HepG2 (cell line): ENCODE results near the gene FOLR1. TPM values are rescaled to one million over a fixed set of nuclear protein-coding genes. Genes with fewer than 3 reads are reported as not detected.

Source experiments
- ATAC-seq: fragments of 200-7000 bp; cut with Tn5 transposase; 3 replicates; pipeline ENCODE4 v1.9.1; 2020; ENCODE audit warnings: mild to moderate bottlenecking, moderate library complexity
- BruUV-seq: library from RNA; stranded (reverse); fragments of 400-500 nt; replicated peaks from 2 replicates; lab custom pipeline; 2021; lab: Mats Ljungman, UMichigan
- CTCF ChIA-PET: fragments of 300-600 bp; formaldehyde crosslinking; extraction: SDS; loops from one replicate; lab custom pipeline; 2021; ENCODE audit warnings: low total read pairs, inconsistent platforms, low intra/inter-chr PET ratio; lab: Yijun Ruan, JAX
- POLR2A ChIA-PET: fragments of 350-600 bp; sonication (Branson Sonifier 250); formaldehyde crosslinking; loops from one replicate; lab custom pipeline; 2020; ENCODE audit warnings: antibody characterized with exemption, inconsistent platforms; lab: Yijun Ruan, JAX
- DNase-seq: peaks from one replicate; pipeline ENCODE4 v3.0.0-alpha.2; 2015; ENCODE audit warnings: low spot score
- FAIRE-seq: peaks from 3 replicates; lab custom pipeline; 2011; peaks lifted over from hg19 to GRCh38; lab: Jason Lieb, UNC
- H2AFZ ChIP-seq: one replicate; pipeline ENCODE4 v1.6.1; 2011; ENCODE audit warnings: low read length, inconsistent platforms
- H3K27ac ChIP-seq: fragments of 300-600 bp; 3 replicates; pipeline ENCODE4 v1.8.0; 2011; ENCODE audit warnings: mixed run types, mild to moderate bottlenecking, mixed read lengths, low read length, inconsistent platforms; ENCODE audit not compliant: insufficient read depth; ENCODE audit errors: extremely low read length
- H3K27me3 ChIP-seq, 2 experiments: fragments of 200-600 bp in 1 of 2; 2 replicates in 1 of 2; 3 replicates in 1 of 2; pipeline versions ENCODE4 v1.6.0 to v1.8.0; 2011; ENCODE audit warnings: low read length in 2 of 2, mild to moderate bottlenecking in 2 of 2, moderate library complexity in 2 of 2, inconsistent platforms in 1 of 2; ENCODE audit not compliant: insufficient read depth in 2 of 2, control insufficient read depth in 1 of 2
- H3K36me3 ChIP-seq, 2 experiments: fragments of 200-600 bp in 1 of 2; replicated peaks in 1 of 2; 2 replicates in 1 of 2; 3 replicates in 1 of 2; pipeline versions ENCODE4 v1.5.1 to v1.8.0; 2011; ENCODE audit warnings: low read length in 2 of 2, inconsistent platforms in 1 of 2; ENCODE audit not compliant: insufficient read depth in 2 of 2, control insufficient read depth in 1 of 2
- H3K4me1 ChIP-seq: 2 replicates; pipeline ENCODE4 v1.5.1; 2012; ENCODE audit warnings: low read length, inconsistent platforms; ENCODE audit not compliant: insufficient read depth
- H3K4me2 ChIP-seq: 2 replicates; pipeline ENCODE4 v1.6.0; 2011; ENCODE audit warnings: low read depth, low read length, inconsistent platforms
- H3K4me3 ChIP-seq, 3 experiments: fragments of 200-600 bp in 1 of 3; sonication (generic), shearing (Covaris generic) in 1 of 3; replicated peaks in 1 of 3; 2 replicates each; pipeline ENCODE4 v1.5.1; 2011 to 2016; ENCODE audit warnings: low read length in 3 of 3, inconsistent platforms in 2 of 3, low read depth in 2 of 3, mild to moderate bottlenecking in 2 of 3, control low read depth in 1 of 3, mixed read lengths in 1 of 3; ENCODE audit not compliant: insufficient read depth in 1 of 3
- H3K79me2 ChIP-seq: one replicate; pipeline ENCODE4 v1.6.1; 2011; ENCODE audit warnings: low read length, inconsistent platforms; ENCODE audit not compliant: insufficient read depth
- H3K9ac ChIP-seq: 2 replicates; pipeline ENCODE4 v1.6.0; 2011; ENCODE audit warnings: mild to moderate bottlenecking, low read depth, low read length, inconsistent platforms; ENCODE audit not compliant: insufficient read depth
- H3K9me3 ChIP-seq: 2 replicates; pipeline ENCODE4 v1.5.1; 2012; ENCODE audit warnings: mild to moderate bottlenecking, low read length
- H4K20me1 ChIP-seq: 2 replicates; pipeline ENCODE4 v1.6.0; 2011; ENCODE audit warnings: inconsistent platforms, mild to moderate bottlenecking, low read length, moderate library complexity; ENCODE audit not compliant: insufficient read depth
- FIP1L1 ChIP-seq: fragments of 200-400 bp; formaldehyde crosslinking; IDR thresholded peaks from 2 replicates; pipeline ENCODE4 v1.6.1; 2018; ENCODE audit warnings: low read depth, mild to moderate bottlenecking, low read length, moderate library complexity, borderline replicate concordance; ENCODE audit not compliant: insufficient read depth
- FOXP1 ChIP-seq, 2 experiments: fragments of 450-650 bp in 1 of 2; IDR thresholded peaks; 2 replicates each; pipeline ENCODE4 v1.6.1; 2017 to 2018; ENCODE audit warnings: antibody characterized with exemption in 1 of 2
- HDAC2 ChIP-seq: sonication (generic); formaldehyde crosslinking; IDR thresholded peaks from 2 replicates; pipeline ENCODE4 v1.4.0; 2020; ENCODE audit warnings: missing genetic modification reagents
- HNRNPH1 ChIP-seq: fragments of 200-400 bp; formaldehyde crosslinking; optimal IDR thresholded peaks from 2 replicates; pipeline ENCODE3; 2017; ENCODE audit warnings: mild to moderate bottlenecking, low read depth, low read length
- IKZF1 ChIP-seq: fragments of 450-650 bp; IDR thresholded peaks from 2 replicates; pipeline ENCODE4 v1.7.1; 2016
- KDM5A ChIP-seq: fragments of 200-600 bp; sonication (generic); IDR thresholded peaks from 2 replicates; pipeline ENCODE4 v1.7.0; 2018; ENCODE audit warnings: antibody characterized with exemption, mild to moderate bottlenecking, low read length, borderline replicate concordance
- MATR3 ChIP-seq: sonication (generic); formaldehyde crosslinking; IDR thresholded peaks from 2 replicates; pipeline ENCODE4 v1.4.0; 2020; ENCODE audit warnings: missing genetic modification reagents
- MEIS2 ChIP-seq: sonication (generic); formaldehyde crosslinking; IDR thresholded peaks from 2 replicates; pipeline ENCODE4 v1.9.0; 2021; ENCODE audit warnings: mild to moderate bottlenecking, missing genetic modification reagents
- MXD4 ChIP-seq: IDR thresholded peaks from 2 replicates; pipeline ENCODE4 v1.6.1; 2016; ENCODE audit warnings: mild to moderate bottlenecking, missing biosample characterization, missing genetic modification reagents
- NFKBIZ ChIP-seq: IDR thresholded peaks from 2 replicates; pipeline ENCODE4 v1.6.1; 2018; ENCODE audit warnings: missing genetic modification reagents, missing compliant biosample characterization
- PHF5A ChIP-seq: IDR thresholded peaks from one replicate; pipeline ENCODE4 v1.6.1; 2018; ENCODE audit warnings: low read depth, missing genetic modification reagents; ENCODE audit not compliant: unreplicated experiment
- RXRB ChIP-seq: IDR thresholded peaks from 2 replicates; pipeline ENCODE4 v1.6.1; 2016; ENCODE audit warnings: borderline replicate concordance, missing genetic modification reagents, missing compliant biosample characterization
- SMAD9 ChIP-seq: sonication (generic); formaldehyde crosslinking; IDR thresholded peaks from 2 replicates; pipeline ENCODE4 v1.5.1; 2020; ENCODE audit warnings: mild to moderate bottlenecking, missing genetic modification reagents
- SRSF1 ChIP-seq: fragments of 200-400 bp; formaldehyde crosslinking; optimal IDR thresholded peaks from 2 replicates; pipeline ENCODE3; 2017; ENCODE audit warnings: mild to moderate bottlenecking, low read depth, low read length, moderate library complexity
- TRIM24 ChIP-seq: sonication (generic); formaldehyde crosslinking; IDR thresholded peaks from 2 replicates; pipeline ENCODE4 v1.8.0; 2022; ENCODE audit warnings: mild to moderate bottlenecking, missing genetic modification reagents
- ZNF350 ChIP-seq: sonication (generic); formaldehyde crosslinking; IDR thresholded peaks from 2 replicates; pipeline ENCODE4 v1.4.0; 2020; ENCODE audit warnings: mild to moderate bottlenecking, low read depth, missing genetic modification reagents, borderline replicate concordance
- ZNF446 ChIP-seq: sonication (generic); formaldehyde crosslinking; IDR thresholded peaks from 2 replicates; pipeline ENCODE4 v1.5.0; 2020; ENCODE audit warnings: mild to moderate bottlenecking, missing genetic modification reagents
- ZNF550 ChIP-seq: sonication (generic); formaldehyde crosslinking; IDR thresholded peaks from 2 replicates; pipeline ENCODE4 v1.4.0; 2020; ENCODE audit warnings: mild to moderate bottlenecking, missing genetic modification reagents, borderline replicate concordance
- ZNF678 ChIP-seq: sonication (generic); formaldehyde crosslinking; IDR thresholded peaks from 2 replicates; pipeline ENCODE4 v1.4.0; 2020; ENCODE audit warnings: mild to moderate bottlenecking, missing genetic modification reagents
- WGBS: methylation state at CpG from one replicate; pipeline ENCODE4 v1.1.6; 2017; ENCODE audit warnings: low lambda C conversion rate; 5-methylcytosine and 5-hydroxymethylcytosine counted together
- in situ Hi-C: cut with HindIII; loops from 2 replicates; pipeline ENCODE4 v1.10.0; 2017; ENCODE audit warnings: low pct_unique_long_range_greater_than_20kb; ENCODE audit not compliant: extremely low pct_ligation_motif_present
- intact Hi-C: fragments of 100-400 bp; cut with micrococcal nuclease; formaldehyde crosslinking; loops from one replicate; pipeline ENCODE4 v1.10.0; 2022; ENCODE audit not compliant: unreplicated experiment
- polyA plus RNA-seq, 8 experiments: library from polyadenylated mRNA; depleted of rRNA in 3 of 8; stranded (reverse) in 7 of 8; unstranded in 1 of 8; fragments of >200 nt; fragmentation: Illumina TruSeq in 4 of 8; extraction: Trizol in 4 of 8; gene quantifications; 2 replicates each; pipeline versions ENCODE4 v1.2.1 to v1.2.3, GENCODE V29; 2011 to 2016; ENCODE audit warnings: low read depth in 4 of 8, missing spikeins in 1 of 8, mixed read lengths in 1 of 8; ENCODE audit not compliant: insufficient read depth in 1 of 8
- total RNA-seq, 5 experiments: library from RNA; depleted of rRNA; stranded (reverse); fragments of >200 nt; fragmentation: Illumina TruSeq; extraction: Trizol; gene quantifications; 2 replicates each; pipeline ENCODE4 v1.2.3, GENCODE V29; 2016; ENCODE audit warnings: low read depth in 1 of 5
- TF ChIP-seq, protein P1 (sequence below): sonication (generic); formaldehyde crosslinking; IDR thresholded peaks from 2 replicates; pipeline ENCODE4 v1.8.0; 2022; ENCODE audit warnings: low read depth, missing genetic modification reagents

FOLR1 gene
- total and polyA plus RNA-seq, 2 of the 13 experiments (the other 11 are each of a cell fraction or from before 2014, with no cell fraction given) = 0.20 TPM; not detected in 1

DNA sequence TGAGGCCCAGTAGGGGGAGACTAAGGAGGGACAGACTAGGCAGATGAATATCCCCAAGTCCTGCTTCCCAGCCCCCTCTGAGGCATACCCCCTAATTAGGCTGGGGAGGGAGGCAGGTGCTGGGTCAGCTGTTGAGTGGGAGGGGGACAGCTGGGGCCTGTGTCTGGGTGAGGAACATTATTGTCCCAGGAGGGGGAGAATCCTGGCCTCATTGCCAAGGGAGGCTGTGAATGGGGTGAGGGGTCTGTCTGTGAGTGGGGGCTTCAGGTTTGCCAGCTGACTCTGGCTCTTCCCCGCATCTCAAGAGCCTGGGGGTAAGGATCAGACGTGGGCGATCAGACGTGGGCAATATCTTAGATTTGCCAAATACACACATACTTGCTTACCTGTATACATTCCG lies 34.8 kb downstream of the FOLR1 start:
- H3K27me3 ChIP-seq = no peaks in the 10 kb centered on the region; a peak in 1 of 5 replicates
- DNase-seq (no peak), FAIRE-seq (no peak), ATAC-seq (no peak)
- H3K4me1 ChIP-seq = peaks cover 29% of the 10 kb centered on the region
- H3K4me3 ChIP-seq = no peak overlapping the region
- TF ChIP-seq SRSF1 (no peak), IKZF1 (no peak), HNRNPH1 (no peak), ZNF350 (no peak), MATR3 (CRISPR knock-in tag) (no peak), KDM5A (no peak), PHF5A (CRISPR knock-in tag) (no peak), TRIM24 (CRISPR knock-in tag) (no peak), MEIS2 (CRISPR knock-in tag) (no peak), RXRB (no peak), HDAC2 (CRISPR knock-in tag) (no peak), FOXP1 (IDR thresholded peaks at IDR 0.05) (no peak), FOXP1 (CRISPR knock-in tag; IDR thresholded peaks at IDR 0.05) (no peak), SMAD9 (CRISPR knock-in tag) (no peak), FIP1L1 (no peak), ZNF550 (CRISPR knock-in tag) (no peak), ZNF678 (CRISPR knock-in tag) (no peak), MXD4 (CRISPR knock-in tag) (no peak), ZNF446 (no peak), NFKBIZ (CRISPR knock-in tag) (no peak)
- TF ChIP-seq, protein P1, sequence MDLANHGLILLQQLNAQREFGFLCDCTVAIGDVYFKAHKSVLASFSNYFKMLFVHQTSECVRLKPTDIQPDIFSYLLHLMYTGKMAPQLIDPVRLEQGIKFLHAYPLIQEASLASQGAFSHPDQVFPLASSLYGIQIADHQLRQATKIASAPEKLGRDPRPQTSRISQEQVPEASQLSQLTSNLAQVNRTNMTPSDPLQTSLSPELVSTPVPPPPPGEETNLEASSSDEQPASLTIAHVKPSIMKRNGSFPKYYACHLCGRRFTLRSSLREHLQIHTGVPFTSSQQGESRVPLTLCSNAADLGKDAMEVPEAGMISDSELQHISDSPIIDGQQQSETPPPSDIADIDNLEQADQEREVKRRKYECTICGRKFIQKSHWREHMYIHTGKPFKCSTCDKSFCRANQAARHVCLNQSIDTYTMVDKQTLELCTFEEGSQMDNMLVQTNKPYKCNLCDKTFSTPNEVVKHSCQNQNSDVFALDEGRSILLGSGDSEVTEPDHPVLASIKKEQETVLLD = no peak
- H3K4me2 ChIP-seq = no peak overlapping the region
- peaks cover 7% of the 10 kb centered on the region for H3K79me2 ChIP-seq
- no peaks in the 10 kb centered on the region for H4K20me1 ChIP-seq
- H3K9me3 ChIP-seq = no peaks in the 10 kb centered on the region
- peaks cover 7 to 25% of the 10 kb centered on the region in 2 experiments; a peak in 4 of 5 replicates for H3K36me3 ChIP-seq
- intact Hi-C loops (no loop called here), in situ Hi-C loops (no loop called here)
- POLR2A ChIA-PET = interaction anchor here (1.1 kb wide), 1 partner anchor 10 kb away, joined by 4 read pairs; no protein-coding TSS in a partner anchor
- H3K27ac ChIP-seq = no peak overlapping the region
- no TSS peak for BruUV-seq
- CTCF ChIA-PET = no interaction called here
- 100% methylated on average over 5 of the region's 5 CpGs for WGBS
- no peak overlapping the region for H3K9ac ChIP-seq
- no peak overlapping the region for H2AFZ ChIP-seq
